Measurements from ENCODE around the gene LSP1. TPM values are rescaled to one million over a fixed set of nuclear protein-coding genes. Genes with fewer than 3 reads are reported as not detected.
A peak's percentile ranks its signal among the peaks of the same experiment; 100 is the strongest.

Gene LSP1
- total and polyA plus RNA-seq, 2 of the 13 experiments (the other 11 are each of a cell fraction or from before 2014, with no cell fraction given), result 0.59 to 1.00 TPM

DNA sequence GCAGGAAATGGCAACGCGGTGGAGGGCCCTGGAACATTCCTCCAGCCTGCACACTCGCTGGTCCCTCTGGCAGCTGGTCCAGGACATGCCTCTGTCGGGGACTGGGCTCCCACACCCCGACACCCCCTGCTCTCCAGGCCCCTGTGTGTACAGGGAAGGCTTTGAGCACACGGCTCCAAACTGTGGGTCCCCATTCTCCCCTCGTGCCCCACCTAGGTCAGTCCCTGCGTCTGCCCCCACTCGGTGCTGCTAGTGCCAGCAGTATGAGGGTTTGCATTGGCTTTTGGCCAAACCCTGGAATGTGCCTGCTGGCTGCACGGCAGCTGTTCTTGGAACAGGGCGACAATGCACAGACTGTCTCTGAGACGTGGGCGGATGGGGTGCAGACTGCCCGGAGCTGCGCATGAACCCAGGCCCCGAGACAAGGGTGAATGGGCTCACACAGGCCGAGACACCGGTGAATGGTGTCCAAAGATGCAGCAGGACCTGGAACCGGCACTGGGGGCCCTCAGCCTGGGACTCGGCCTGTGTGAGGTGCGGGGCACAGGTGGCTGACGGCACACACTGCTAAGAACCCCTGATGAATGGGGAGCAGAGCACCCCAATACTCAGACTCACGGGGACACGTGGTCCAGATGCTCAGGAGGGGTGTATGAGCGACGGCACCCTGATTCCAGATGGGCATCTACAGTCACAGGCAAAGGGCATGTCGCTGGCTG, 25.6 kb upstream of the LSP1 start (continued):
- TF ChIP-seq XRCC5 (optimal IDR thresholded peaks at IDR 0.05; ENCODE audit: low read length) (peak; percentile 20), ZNF577 (CRISPR knock-in tag; IDR thresholded peaks at IDR 0.05; ENCODE audit: borderline replicate concordance, low read depth) (no peak), ZNF557 (CRISPR knock-in tag; IDR thresholded peaks at IDR 0.05) (no peak), DMAP1 (CRISPR knock-in tag; IDR thresholded peaks at IDR 0.05) (no peak), ZNF776 (CRISPR knock-in tag; IDR thresholded peaks at IDR 0.05) (peak; percentile 74; the same call in 1 of the 2 replicates), ZNF468 (CRISPR knock-in tag; IDR thresholded peaks at IDR 0.05) (no peak), NFKB2 (CRISPR knock-in tag; IDR thresholded peaks at IDR 0.05; ENCODE audit: borderline replicate concordance) (0 out of 2 replicates have a peak, but pooled peaks have one; percentile 41), PHF5A (CRISPR knock-in tag; IDR thresholded peaks at IDR 0.05; ENCODE audit: low read depth, unreplicated experiment) (no peak), ZNF207 (IDR thresholded peaks at IDR 0.05; ENCODE audit: borderline replicate concordance) (no peak), MLLT10 (CRISPR knock-in tag; IDR thresholded peaks at IDR 0.05) (no peak), ZNF768 (CRISPR knock-in tag; IDR thresholded peaks at IDR 0.05) (peak; percentile 91), SETDB1 (CRISPR knock-in tag; IDR thresholded peaks at IDR 0.05; ENCODE audit: borderline replicate concordance) (no peak), BRCA1 (CRISPR knock-in tag; IDR thresholded peaks at IDR 0.05) (no peak), HNF4G (IDR thresholded peaks at IDR 0.05; ENCODE audit: borderline replicate concordance, low read depth, low read length) (no peak), HNF4G (CRISPR knock-in tag; IDR thresholded peaks at IDR 0.05; ENCODE audit: borderline replicate concordance, low read depth) (no peak)
- TF ChIP-seq, protein P1, sequence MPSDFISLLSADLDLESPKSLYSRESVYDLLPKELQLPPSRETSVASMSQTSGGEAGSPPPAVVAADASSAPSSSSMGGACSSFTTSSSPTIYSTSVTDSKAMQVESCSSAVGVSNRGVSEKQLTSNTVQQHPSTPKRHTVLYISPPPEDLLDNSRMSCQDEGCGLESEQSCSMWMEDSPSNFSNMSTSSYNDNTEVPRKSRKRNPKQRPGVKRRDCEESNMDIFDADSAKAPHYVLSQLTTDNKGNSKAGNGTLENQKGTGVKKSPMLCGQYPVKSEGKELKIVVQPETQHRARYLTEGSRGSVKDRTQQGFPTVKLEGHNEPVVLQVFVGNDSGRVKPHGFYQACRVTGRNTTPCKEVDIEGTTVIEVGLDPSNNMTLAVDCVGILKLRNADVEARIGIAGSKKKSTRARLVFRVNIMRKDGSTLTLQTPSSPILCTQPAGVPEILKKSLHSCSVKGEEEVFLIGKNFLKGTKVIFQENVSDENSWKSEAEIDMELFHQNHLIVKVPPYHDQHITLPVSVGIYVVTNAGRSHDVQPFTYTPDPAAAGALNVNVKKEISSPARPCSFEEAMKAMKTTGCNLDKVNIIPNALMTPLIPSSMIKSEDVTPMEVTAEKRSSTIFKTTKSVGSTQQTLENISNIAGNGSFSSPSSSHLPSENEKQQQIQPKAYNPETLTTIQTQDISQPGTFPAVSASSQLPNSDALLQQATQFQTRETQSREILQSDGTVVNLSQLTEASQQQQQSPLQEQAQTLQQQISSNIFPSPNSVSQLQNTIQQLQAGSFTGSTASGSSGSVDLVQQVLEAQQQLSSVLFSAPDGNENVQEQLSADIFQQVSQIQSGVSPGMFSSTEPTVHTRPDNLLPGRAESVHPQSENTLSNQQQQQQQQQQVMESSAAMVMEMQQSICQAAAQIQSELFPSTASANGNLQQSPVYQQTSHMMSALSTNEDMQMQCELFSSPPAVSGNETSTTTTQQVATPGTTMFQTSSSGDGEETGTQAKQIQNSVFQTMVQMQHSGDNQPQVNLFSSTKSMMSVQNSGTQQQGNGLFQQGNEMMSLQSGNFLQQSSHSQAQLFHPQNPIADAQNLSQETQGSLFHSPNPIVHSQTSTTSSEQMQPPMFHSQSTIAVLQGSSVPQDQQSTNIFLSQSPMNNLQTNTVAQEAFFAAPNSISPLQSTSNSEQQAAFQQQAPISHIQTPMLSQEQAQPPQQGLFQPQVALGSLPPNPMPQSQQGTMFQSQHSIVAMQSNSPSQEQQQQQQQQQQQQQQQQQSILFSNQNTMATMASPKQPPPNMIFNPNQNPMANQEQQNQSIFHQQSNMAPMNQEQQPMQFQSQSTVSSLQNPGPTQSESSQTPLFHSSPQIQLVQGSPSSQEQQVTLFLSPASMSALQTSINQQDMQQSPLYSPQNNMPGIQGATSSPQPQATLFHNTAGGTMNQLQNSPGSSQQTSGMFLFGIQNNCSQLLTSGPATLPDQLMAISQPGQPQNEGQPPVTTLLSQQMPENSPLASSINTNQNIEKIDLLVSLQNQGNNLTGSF (CRISPR knock-in tag; IDR thresholded peaks at IDR 0.05), result no peak
- TF ChIP-seq, protein P2, sequence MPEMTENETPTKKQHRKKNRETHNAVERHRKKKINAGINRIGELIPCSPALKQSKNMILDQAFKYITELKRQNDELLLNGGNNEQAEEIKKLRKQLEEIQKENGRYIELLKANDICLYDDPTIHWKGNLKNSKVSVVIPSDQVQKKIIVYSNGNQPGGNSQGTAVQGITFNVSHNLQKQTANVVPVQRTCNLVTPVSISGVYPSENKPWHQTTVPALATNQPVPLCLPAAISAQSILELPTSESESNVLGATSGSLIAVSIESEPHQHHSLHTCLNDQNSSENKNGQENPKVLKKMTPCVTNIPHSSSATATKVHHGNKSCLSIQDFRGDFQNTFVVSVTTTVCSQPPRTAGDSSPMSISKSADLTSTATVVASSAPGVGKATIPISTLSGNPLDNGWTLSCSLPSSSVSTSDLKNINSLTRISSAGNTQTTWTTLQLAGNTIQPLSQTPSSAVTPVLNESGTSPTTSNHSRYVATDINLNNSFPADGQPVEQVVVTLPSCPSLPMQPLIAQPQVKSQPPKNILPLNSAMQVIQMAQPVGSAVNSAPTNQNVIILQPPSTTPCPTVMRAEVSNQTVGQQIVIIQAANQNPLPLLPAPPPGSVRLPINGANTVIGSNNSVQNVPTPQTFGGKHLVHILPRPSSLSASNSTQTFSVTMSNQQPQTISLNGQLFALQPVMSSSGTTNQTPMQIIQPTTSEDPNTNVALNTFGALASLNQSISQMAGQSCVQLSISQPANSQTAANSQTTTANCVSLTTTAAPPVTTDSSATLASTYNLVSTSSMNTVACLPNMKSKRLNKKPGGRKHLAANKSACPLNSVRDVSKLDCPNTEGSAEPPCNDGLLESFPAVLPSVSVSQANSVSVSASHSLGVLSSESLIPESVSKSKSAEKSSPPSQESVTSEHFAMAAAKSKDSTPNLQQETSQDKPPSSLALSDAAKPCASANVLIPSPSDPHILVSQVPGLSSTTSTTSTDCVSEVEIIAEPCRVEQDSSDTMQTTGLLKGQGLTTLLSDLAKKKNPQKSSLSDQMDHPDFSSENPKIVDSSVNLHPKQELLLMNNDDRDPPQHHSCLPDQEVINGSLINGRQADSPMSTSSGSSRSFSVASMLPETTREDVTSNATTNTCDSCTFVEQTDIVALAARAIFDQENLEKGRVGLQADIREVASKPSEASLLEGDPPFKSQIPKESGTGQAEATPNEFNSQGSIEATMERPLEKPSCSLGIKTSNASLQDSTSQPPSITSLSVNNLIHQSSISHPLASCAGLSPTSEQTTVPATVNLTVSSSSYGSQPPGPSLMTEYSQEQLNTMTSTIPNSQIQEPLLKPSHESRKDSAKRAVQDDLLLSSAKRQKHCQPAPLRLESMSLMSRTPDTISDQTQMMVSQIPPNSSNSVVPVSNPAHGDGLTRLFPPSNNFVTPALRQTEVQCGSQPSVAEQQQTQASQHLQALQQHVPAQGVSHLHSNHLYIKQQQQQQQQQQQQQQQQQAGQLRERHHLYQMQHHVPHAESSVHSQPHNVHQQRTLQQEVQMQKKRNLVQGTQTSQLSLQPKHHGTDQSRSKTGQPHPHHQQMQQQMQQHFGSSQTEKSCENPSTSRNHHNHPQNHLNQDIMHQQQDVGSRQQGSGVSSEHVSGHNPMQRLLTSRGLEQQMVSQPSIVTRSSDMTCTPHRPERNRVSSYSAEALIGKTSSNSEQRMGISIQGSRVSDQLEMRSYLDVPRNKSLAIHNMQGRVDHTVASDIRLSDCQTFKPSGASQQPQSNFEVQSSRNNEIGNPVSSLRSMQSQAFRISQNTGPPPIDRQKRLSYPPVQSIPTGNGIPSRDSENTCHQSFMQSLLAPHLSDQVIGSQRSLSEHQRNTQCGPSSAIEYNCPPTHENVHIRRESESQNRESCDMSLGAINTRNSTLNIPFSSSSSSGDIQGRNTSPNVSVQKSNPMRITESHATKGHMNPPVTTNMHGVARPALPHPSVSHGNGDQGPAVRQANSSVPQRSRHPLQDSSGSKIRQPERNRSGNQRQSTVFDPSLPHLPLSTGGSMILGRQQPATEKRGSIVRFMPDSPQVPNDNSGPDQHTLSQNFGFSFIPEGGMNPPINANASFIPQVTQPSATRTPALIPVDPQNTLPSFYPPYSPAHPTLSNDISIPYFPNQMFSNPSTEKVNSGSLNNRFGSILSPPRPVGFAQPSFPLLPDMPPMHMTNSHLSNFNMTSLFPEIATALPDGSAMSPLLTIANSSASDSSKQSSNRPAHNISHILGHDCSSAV (CRISPR knock-in tag; IDR thresholded peaks at IDR 0.05; ENCODE audit: borderline replicate concordance), result no peak

All from HepG2 (cell line).